Progenitor cell of endocrine pancreas (in vitro differentiated cells): ENCODE measurements around the gene HADHA. TPM values are rescaled to one million over a fixed set of nuclear protein-coding genes. Genes with fewer than 3 reads are reported as not detected.

Source experiments
- DNase-seq: peaks from one replicate; pipeline ENCODE4 v3.0.0; 2021; ENCODE audit warnings: low spot score; ENCODE audit not compliant: unreplicated experiment
- H3K27ac Mint-ChIP-seq: 2 replicates; pipeline ENCODE4 v1.8.0; 2021; ENCODE audit warnings: mild to moderate bottlenecking, moderate library complexity, mixed read lengths
- H3K27me3 Mint-ChIP-seq: 2 replicates; pipeline ENCODE4 v1.8.0; 2021; ENCODE audit warnings: mixed read lengths
- H3K36me3 Mint-ChIP-seq: 2 replicates; pipeline ENCODE4 v1.8.0; 2022; ENCODE audit warnings: mixed read lengths; ENCODE audit not compliant: insufficient read depth
- H3K4me1 Mint-ChIP-seq: 2 replicates; pipeline ENCODE4 v1.8.0; 2021; ENCODE audit warnings: low read depth, mixed read lengths
- H3K4me3 Mint-ChIP-seq: 2 replicates; pipeline ENCODE4 v1.8.0; 2021; ENCODE audit warnings: low read depth, mild to moderate bottlenecking, moderate library complexity, mixed read lengths
- H3K9me3 Mint-ChIP-seq: 2 replicates; pipeline ENCODE4 v1.8.0; 2021; ENCODE audit warnings: low read depth, mixed read lengths
- CTCF ChIP-seq: fragments of 200-600 bp; sonication (generic); IDR thresholded peaks from one replicate; pipeline ENCODE4 v1.5.0; 2021; ENCODE audit warnings: antibody characterized with exemption, mild to moderate bottlenecking; ENCODE audit not compliant: unreplicated experiment
- total RNA-seq: library from RNA; stranded (reverse); gene quantifications from 2 replicates; pipeline ENCODE4 v1.2.1, GENCODE V29; 2021

HADHA gene
- total RNA-seq, 1 donor from 2014 or later: 111 TPM

- peaks cover 40% of the 10 kb centered on the region for H3K27me3 Mint-ChIP-seq
- peaks cover 7% of the 10 kb centered on the region for H3K4me1 Mint-ChIP-seq
- TF ChIP-seq CTCF: no peak
- H3K4me3 Mint-ChIP-seq: peak overlapping the region; percentile 58
- peaks cover 3% of the 10 kb centered on the region for H3K36me3 Mint-ChIP-seq
- H3K9me3 Mint-ChIP-seq: no peaks in the 10 kb centered on the region
- no peak for DNase-seq
- no peak overlapping the region for H3K27ac Mint-ChIP-seq
Measured at GRCh38 chr2:26184121-26184520, 60.3 kb downstream of the HADHA start.

GRCh38 chr2:26182887-26183630 is 61.4 kb downstream of the HADHA start:
- TF ChIP-seq CTCF: no peak
- no peaks in the 10 kb centered on the region for H3K9me3 Mint-ChIP-seq
- H3K27me3 Mint-ChIP-seq: peaks cover 41% of the 10 kb centered on the region
- peak overlapping the region; percentile 52 for H3K4me3 Mint-ChIP-seq
- H3K27ac Mint-ChIP-seq: no peak overlapping the region
- H3K4me1 Mint-ChIP-seq: peaks cover 7% of the 10 kb centered on the region
- no peak for DNase-seq
- H3K36me3 Mint-ChIP-seq: peaks cover 3% of the 10 kb centered on the region

GRCh38 chr2:26182441-26182840 is 62.0 kb downstream of the HADHA start:
- Mint-ChIP-seq H3K36me3 (peaks cover 3% of the 10 kb centered on the region), H3K9me3 (no peaks in the 10 kb centered on the region), H3K4me3 (no peak overlapping the region), H3K27ac (no peak overlapping the region), H3K4me1 (peaks cover 7% of the 10 kb centered on the region), H3K27me3 (peaks cover 41% of the 10 kb centered on the region)
- no peak for TF ChIP-seq CTCF
- no peak for DNase-seq

- peaks cover 48% of the 10 kb centered on the region for H3K27me3 Mint-ChIP-seq
- H3K4me3 Mint-ChIP-seq: peak overlapping the region; percentile 44
- no peaks in the 10 kb centered on the region for H3K9me3 Mint-ChIP-seq
- H3K36me3 Mint-ChIP-seq: peaks cover 4% of the 10 kb centered on the region
- H3K4me1 Mint-ChIP-seq: peaks cover 7% of the 10 kb centered on the region
- DNase-seq: no peak
- no peak for TF ChIP-seq CTCF
- no peak overlapping the region for H3K27ac Mint-ChIP-seq
Measured at GRCh38 chr2:26179446-26179913, 65.0 kb downstream of the HADHA start.

- DNase-seq: no peak
- Mint-ChIP-seq H3K4me1 (peaks cover 8% of the 10 kb centered on the region), H3K27ac (no peak overlapping the region), H3K4me3 (peak overlapping the region; percentile 57), H3K27me3 (peaks cover 49% of the 10 kb centered on the region), H3K36me3 (peaks cover 4% of the 10 kb centered on the region), H3K9me3 (no peaks in the 10 kb centered on the region)
- TF ChIP-seq CTCF: no peak
Measured at GRCh38 chr2:26178746-26179436, 65.5 kb downstream of the HADHA start.
